Immature natural killer cell (primary cell): ENCODE measurements around the gene UBE4B. TPM values are rescaled to one million over a fixed set of nuclear protein-coding genes. Genes with fewer than 3 reads are reported as not detected.
"Not testable (repeated sequence)": the region's sequence is repeated elsewhere in the genome, so short reads cannot be mapped to it uniquely, and the experiment has no call there.

ENCODE experiments used
- DNase-seq, 3 donors: peaks; one replicate each; pipeline ENCODE4 v3.0.0; 2022; ENCODE audit warnings: mixed read lengths in 1 of 3
- H3K27ac Mint-ChIP-seq, 6 donors: one replicate each; pipeline ENCODE4 v1.8.0; 2020; ENCODE audit warnings: mixed read lengths in 6 of 6, mild to moderate bottlenecking in 5 of 6, inconsistent platforms in 4 of 6, moderate library complexity in 3 of 6
- H3K27me3 Mint-ChIP-seq, 3 donors: one replicate each; pipeline ENCODE4 v1.8.0; 2020 to 2021; ENCODE audit warnings: low read depth in 3 of 3, mild to moderate bottlenecking in 3 of 3, mixed read lengths in 3 of 3, moderate library complexity in 3 of 3, inconsistent platforms in 1 of 3
- H3K36me3 Mint-ChIP-seq, 3 donors: one replicate each; pipeline ENCODE4 v1.8.0; 2020; ENCODE audit warnings: mixed read lengths in 3 of 3, inconsistent platforms in 2 of 3, mild to moderate bottlenecking in 2 of 3
- H3K4me1 Mint-ChIP-seq, 2 donors: one replicate each; pipeline ENCODE4 v1.8.0; 2020; ENCODE audit warnings: inconsistent platforms in 2 of 2, mild to moderate bottlenecking in 2 of 2, mixed read lengths in 2 of 2, moderate library complexity in 1 of 2
- H3K4me3 Mint-ChIP-seq, 5 donors: one replicate each; pipeline ENCODE4 v1.8.0; 2020; ENCODE audit warnings: mild to moderate bottlenecking in 5 of 5, mixed read lengths in 5 of 5, inconsistent platforms in 3 of 5, moderate library complexity in 3 of 5
- H3K9me3 Mint-ChIP-seq, 6 donors: one replicate each; pipeline ENCODE4 v1.8.0; 2020; ENCODE audit warnings: mild to moderate bottlenecking in 6 of 6, mixed read lengths in 6 of 6, inconsistent platforms in 4 of 6, moderate library complexity in 3 of 6
- polyA plus RNA-seq, 3 donors: library from polyadenylated mRNA; unstranded; fragments of 300-500 nt; fragmentation: Illumina TruSeq; gene quantifications; one replicate each; pipeline ENCODE4 v1.2.3, GENCODE V29; 2021

Gene UBE4B
- polyA plus RNA-seq, 3 donors from 2014 or later = 3.7 to 10.3 (median 7.6) TPM

GRCh38 chr1:10068605-10069294 lies 36.0 kb downstream of the UBE4B start:
- no peak overlapping the region for H3K4me3 Mint-ChIP-seq
- H3K27ac Mint-ChIP-seq = peak overlapping the region in 1 of 6 donors; percentile 36
- H3K9me3 Mint-ChIP-seq = no peaks in the 10 kb centered on the region
- H3K36me3 Mint-ChIP-seq = peaks cover 0 to 3% (median 0%) of the 10 kb centered on the region in 3 donors
- peaks cover 16 to 25% of the 10 kb centered on the region in 2 donors for H3K4me1 Mint-ChIP-seq
- no peak for DNase-seq
- H3K27me3 Mint-ChIP-seq = peaks cover 0 to 3% (median 1%) of the 10 kb centered on the region in 3 donors

DNA sequence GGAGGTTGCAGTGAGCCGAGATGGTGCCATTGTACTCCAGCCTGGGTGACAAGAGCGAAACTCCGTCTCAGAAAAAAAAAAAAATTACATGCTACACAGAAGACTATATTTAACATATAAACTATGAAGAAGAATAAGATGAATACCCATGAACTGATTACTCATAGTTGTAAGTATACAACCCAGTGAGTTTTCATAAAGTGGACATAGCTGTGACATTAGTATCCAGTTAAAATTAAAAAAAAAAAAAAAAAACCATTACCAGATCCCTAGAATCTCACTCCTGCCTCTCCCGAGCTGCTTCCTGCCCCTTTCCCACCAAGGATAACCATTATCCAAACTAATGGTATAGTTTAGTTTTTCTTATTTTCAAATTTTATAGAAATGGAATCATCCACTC lies 37.4 kb downstream of the UBE4B start:
- no peaks in the 10 kb centered on the region for H3K27me3 Mint-ChIP-seq
- H3K4me1 Mint-ChIP-seq = peaks cover 15 to 25% of the 10 kb centered on the region in 2 donors
- H3K36me3 Mint-ChIP-seq = peaks cover 0 to 3% (median 0%) of the 10 kb centered on the region in 3 donors
- H3K27ac Mint-ChIP-seq = no peak overlapping the region
- H3K9me3 Mint-ChIP-seq = no peaks in the 10 kb centered on the region
- H3K4me3 Mint-ChIP-seq = no peak overlapping the region
- no peak for DNase-seq

- Mint-ChIP-seq H3K36me3 (peaks cover 0 to 3% (median 0%) of the 10 kb centered on the region in 3 donors), H3K4me3 (no peak overlapping the region), H3K27ac (no peak overlapping the region)
Observed at GRCh38 chr1:10071640-10072039, 38.9 kb downstream of the UBE4B start.

DNA sequence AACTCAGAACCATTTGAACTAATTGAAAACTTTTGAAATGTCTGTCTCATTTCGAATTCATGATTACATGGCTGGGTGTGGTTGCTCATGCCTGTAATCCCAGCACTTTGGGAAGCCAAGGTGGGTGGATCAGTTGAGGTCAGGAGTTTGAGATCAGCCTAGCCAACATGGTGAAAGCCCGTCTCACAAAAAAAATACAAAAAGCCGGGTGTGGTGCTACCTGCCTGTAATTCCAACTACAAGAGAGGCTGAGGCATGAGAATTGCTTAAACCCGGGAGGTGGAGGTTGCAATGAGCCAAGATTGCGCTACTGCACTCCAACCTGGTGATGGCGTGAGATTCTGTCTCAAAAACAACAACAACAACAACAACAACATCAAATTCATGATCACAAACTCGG lies 40.6 kb downstream of the UBE4B start:
- H3K27ac Mint-ChIP-seq, H3K27me3 Mint-ChIP-seq, H3K36me3 Mint-ChIP-seq, DNase-seq, H3K9me3 Mint-ChIP-seq, H3K4me3 Mint-ChIP-seq: not testable (repeated sequence)
- H3K4me1 Mint-ChIP-seq = peaks cover 18 to 26% of the 10 kb centered on the region in 2 donors

More at GRCh38 chr1:10071640-10072039, 38.9 kb downstream of the UBE4B start:
- H3K27me3 Mint-ChIP-seq = no peaks in the 10 kb centered on the region
- peaks cover 17 to 26% of the 10 kb centered on the region in 2 donors for H3K4me1 Mint-ChIP-seq
- DNase-seq = no peak
- H3K9me3 Mint-ChIP-seq = no peaks in the 10 kb centered on the region

DNA sequence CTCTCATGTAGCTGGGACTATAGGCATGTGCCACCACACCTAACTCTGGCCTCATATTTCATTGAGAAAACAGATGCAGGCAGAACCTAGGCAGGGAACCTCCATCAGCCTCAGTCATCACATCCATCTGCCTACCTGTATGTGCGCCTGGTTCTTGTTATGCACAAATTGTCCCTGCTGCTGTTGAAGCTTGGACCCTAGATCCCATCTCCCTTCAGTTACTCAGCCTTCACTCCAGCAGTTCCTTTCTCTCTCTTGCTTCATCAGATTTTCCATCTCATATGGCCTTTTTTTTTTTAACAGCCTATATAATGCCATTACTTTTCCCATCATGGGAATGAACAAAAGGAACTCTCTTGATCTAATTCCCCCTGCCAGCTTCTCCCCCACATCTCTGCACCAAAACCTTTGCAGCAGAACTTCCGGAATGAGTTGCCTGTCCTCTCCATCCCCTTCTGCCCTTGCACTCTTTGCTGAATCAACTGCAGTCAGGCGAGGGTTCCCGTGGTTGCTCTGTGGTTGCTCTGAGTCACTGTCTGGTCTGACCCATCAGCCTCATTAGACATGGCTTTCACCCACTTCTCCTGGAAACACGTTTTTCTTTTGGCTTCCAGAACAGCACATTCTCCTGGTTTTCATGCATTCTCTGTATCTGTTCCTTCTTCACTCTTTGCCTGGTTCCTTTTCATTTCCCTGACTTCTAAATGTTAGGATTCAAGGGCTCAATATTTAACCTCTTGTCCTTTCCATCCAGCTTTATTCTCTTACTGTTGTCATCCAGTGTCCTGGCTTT lies 41.5 kb downstream of the UBE4B start:
- DNase-seq = peak; percentile 17 to 34 (median 24)
- peak overlapping the region in 2 of 5 donors; percentile 1 to 11 for H3K4me3 Mint-ChIP-seq
- peaks cover 18 to 19% of the 10 kb centered on the region in 2 donors for H3K4me1 Mint-ChIP-seq
- peaks cover 0 to 2% (median 0%) of the 10 kb centered on the region in 3 donors for H3K27me3 Mint-ChIP-seq
- H3K36me3 Mint-ChIP-seq = peaks cover 0 to 6% (median 4%) of the 10 kb centered on the region in 3 donors
- H3K9me3 Mint-ChIP-seq = no peaks in the 10 kb centered on the region
- H3K27ac Mint-ChIP-seq = peak overlapping the region; percentile 5 to 64 (median 10)

DNA sequence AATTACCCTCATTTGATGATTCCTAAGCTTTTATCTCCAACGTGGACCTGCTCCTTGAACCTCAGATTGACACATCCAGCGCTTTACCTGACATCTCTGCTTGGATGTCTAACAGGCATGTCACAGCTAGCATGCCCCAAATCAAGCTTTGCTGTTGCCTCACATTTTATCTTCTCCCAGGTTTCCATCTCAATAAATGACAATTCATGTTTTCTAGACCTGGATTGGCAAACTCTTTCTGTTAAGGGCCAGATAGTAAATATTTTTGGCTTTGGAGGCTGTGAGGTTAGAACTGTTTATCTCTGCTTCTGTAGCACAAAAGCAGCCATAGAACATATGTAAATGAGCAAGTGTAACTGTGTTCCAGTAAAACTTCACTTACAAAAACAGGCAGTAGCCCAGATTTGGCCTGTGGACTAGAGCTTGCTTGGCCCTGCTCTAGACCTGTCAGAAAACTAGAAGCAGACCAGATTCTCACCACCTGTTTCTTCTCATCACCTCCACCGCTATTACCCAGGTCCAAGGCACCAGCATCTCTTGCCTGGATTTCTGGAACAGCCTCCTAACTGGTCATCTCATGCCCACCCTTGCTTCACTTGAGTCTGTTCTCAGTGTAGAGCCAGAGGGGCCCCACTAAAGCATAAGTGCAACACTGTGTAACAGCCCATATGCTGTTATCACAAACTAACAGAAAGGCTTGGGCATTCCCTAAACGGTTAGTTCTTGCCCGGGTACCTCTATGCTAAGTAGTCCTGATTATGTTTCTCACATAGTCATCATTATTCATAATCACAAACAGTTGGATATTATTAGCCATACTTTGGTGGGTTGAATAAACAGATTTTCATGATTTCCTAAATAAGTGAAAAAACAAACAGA lies 42.3 kb downstream of the UBE4B start:
- no peak for DNase-seq
- no peaks in the 10 kb centered on the region for H3K9me3 Mint-ChIP-seq
- H3K27me3 Mint-ChIP-seq = peaks cover 0 to 2% (median 0%) of the 10 kb centered on the region in 3 donors
- peak overlapping the region in 1 of 5 donors; percentile 1 for H3K4me3 Mint-ChIP-seq
- peaks cover 17 to 18% of the 10 kb centered on the region in 2 donors for H3K4me1 Mint-ChIP-seq
- peaks cover 0 to 9% (median 6%) of the 10 kb centered on the region in 3 donors for H3K36me3 Mint-ChIP-seq
- peak overlapping the region in 4 of 6 donors; percentile 1 to 64 (median 26) for H3K27ac Mint-ChIP-seq

- Mint-ChIP-seq H3K27ac (no peak overlapping the region), H3K4me3 (no peak overlapping the region), H3K9me3 (no peaks in the 10 kb centered on the region), H3K4me1 (peaks cover 18 to 23% of the 10 kb centered on the region in 2 donors), H3K36me3 (peaks cover 5 to 15% (median 6%) of the 10 kb centered on the region in 3 donors), H3K27me3 (peaks cover 0 to 2% (median 0%) of the 10 kb centered on the region in 3 donors)
- DNase-seq = no peak
Observed at GRCh38 chr1:10075732-10076131, 43.0 kb downstream of the UBE4B start.

DNA sequence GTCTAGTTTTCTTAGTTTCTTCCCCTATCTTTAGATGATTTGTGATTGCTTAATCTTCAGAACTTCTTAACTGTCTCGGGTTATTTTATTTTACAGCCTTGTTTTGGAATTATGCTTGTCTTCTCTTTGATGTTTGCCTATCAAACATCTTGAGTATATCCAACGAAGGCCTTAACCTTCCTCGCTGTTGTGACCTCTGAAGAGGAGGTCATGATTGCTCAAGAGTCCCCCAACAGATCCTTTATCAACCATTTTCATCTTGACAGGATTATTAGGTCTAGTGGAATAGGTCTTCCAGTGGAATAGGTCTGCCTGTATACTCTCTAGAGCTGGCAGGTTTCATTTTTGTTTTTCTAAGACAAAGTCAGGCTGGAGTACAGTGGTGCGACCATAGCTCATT lies 45.7 kb downstream of the UBE4B start:
- no peak overlapping the region for H3K4me3 Mint-ChIP-seq
- no peak overlapping the region for H3K27ac Mint-ChIP-seq
- no peaks in the 10 kb centered on the region for H3K9me3 Mint-ChIP-seq
- H3K27me3 Mint-ChIP-seq = peaks cover 0 to 2% (median 2%) of the 10 kb centered on the region in 3 donors
- DNase-seq = no peak
- peaks cover 18 to 23% of the 10 kb centered on the region in 2 donors for H3K4me1 Mint-ChIP-seq
- peaks cover 6 to 20% (median 6%) of the 10 kb centered on the region in 3 donors for H3K36me3 Mint-ChIP-seq

DNA sequence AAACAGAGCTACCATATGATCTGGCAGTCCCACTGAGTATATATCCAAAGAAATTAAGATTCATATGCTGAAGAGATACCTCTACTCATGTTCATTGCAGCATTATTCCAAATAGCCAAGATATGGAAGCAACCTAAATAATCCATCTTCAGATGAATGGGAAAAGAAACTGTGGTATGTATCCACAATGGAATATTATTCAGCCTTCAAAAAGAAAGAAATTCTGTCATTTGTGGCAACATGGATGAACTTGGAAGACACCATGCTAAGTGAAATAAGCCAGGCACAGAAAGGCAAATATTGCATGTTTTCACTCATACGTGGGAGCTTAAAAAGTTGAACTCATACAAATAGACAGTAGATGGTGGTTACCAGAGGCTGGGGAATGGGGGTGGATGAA lies 47.8 kb downstream of the UBE4B start:
- Mint-ChIP-seq H3K4me3 (no peak overlapping the region), H3K27me3 (peaks cover 0 to 3% (median 2%) of the 10 kb centered on the region in 3 donors), H3K4me1 (peaks cover 5% of the 10 kb centered on the region in 2 donors), H3K27ac (peak overlapping the region in 1 of 6 donors; percentile 23), H3K9me3 (no peaks in the 10 kb centered on the region), H3K36me3 (peaks cover 6 to 20% (median 6%) of the 10 kb centered on the region in 3 donors)
- no peak for DNase-seq

GRCh38 chr1:10082785-10083479 lies 50.2 kb downstream of the UBE4B start:
- peaks cover 5% of the 10 kb centered on the region in 2 donors for H3K4me1 Mint-ChIP-seq
- no peak overlapping the region for H3K4me3 Mint-ChIP-seq
- DNase-seq = no peak
- H3K27ac Mint-ChIP-seq = peak overlapping the region in 1 of 6 donors; percentile 46
- no peaks in the 10 kb centered on the region for H3K9me3 Mint-ChIP-seq
- H3K27me3 Mint-ChIP-seq = peaks cover 0 to 2% (median 1%) of the 10 kb centered on the region in 3 donors
- H3K36me3 Mint-ChIP-seq = peaks cover 0 to 20% (median 6%) of the 10 kb centered on the region in 3 donors

DNA sequence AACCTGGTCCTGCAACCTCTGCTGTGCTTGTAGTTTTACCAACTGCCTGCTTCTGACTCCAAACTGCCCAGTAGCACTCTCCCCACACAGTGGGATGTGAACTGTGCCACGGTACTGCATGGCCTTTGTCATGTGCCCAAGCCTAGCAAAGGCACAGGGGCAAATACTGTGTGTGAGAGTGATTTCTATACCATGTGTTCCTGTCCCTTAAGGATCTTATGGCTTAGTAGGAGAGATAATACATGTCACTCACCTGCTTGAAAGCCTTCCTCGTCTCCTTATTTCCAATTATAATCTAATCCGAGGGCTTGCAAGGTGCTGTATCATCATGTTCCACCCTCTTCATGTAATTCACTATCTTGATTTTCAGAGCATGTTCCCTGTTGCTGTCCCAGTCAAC lies 51.3 kb downstream of the UBE4B start:
- H3K36me3 Mint-ChIP-seq = peaks cover 0 to 16% (median 6%) of the 10 kb centered on the region in 3 donors
- no peak for DNase-seq
- no peak overlapping the region for H3K4me3 Mint-ChIP-seq
- no peaks in the 10 kb centered on the region for H3K9me3 Mint-ChIP-seq
- peaks cover 5% of the 10 kb centered on the region in 2 donors for H3K4me1 Mint-ChIP-seq
- peaks cover 0 to 2% (median 1%) of the 10 kb centered on the region in 3 donors for H3K27me3 Mint-ChIP-seq
- peak overlapping the region in 3 of 6 donors; percentile 3 to 16 (median 13) for H3K27ac Mint-ChIP-seq

GRCh38 chr1:10085076-10085475 lies 52.3 kb downstream of the UBE4B start:
- Mint-ChIP-seq H3K4me1 (peaks cover 5% of the 10 kb centered on the region in 2 donors), H3K27ac (peak overlapping the region in 1 of 6 donors; percentile 24), H3K9me3 (no peaks in the 10 kb centered on the region), H3K27me3 (peaks cover 0 to 2% (median 1%) of the 10 kb centered on the region in 3 donors), H3K4me3 (no peak overlapping the region), H3K36me3 (peaks cover 0 to 11% (median 6%) of the 10 kb centered on the region in 3 donors)
- DNase-seq = no peak

DNA sequence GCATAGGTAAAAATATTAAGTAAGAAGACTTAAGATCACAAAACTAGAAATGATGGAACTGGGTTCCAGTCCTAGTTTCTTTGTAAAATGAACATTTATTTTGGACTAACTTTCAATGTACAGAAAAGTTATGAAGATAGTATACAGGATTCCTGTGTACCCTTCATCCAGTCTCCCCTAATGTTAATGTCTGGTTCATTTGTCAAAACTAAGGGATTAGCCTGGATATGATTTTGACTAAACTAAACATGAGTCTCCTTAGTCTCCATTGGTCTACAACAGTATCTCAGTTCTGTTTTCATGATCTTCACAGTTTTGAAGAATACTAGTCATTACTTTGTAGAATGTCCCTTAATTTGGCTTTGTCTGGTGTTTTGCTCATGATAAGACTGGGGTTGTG lies 54.5 kb downstream of the UBE4B start:
- H3K9me3 Mint-ChIP-seq = no peaks in the 10 kb centered on the region
- no peak overlapping the region for H3K4me3 Mint-ChIP-seq
- H3K27ac Mint-ChIP-seq = no peak overlapping the region
- peaks cover 0 to 5% of the 10 kb centered on the region in 2 donors for H3K4me1 Mint-ChIP-seq
- H3K27me3 Mint-ChIP-seq = peaks cover 0 to 2% (median 1%) of the 10 kb centered on the region in 3 donors
- no peak for DNase-seq
- H3K36me3 Mint-ChIP-seq = no peaks in the 10 kb centered on the region
